Mesothelial cell of epicardium (in vitro differentiated cells): ENCODE results near the gene ELMOD3. TPM values are rescaled to one million over a fixed set of nuclear protein-coding genes. Genes with fewer than 3 reads are reported as not detected.
"Not testable (repeated sequence)": the region's sequence is repeated elsewhere in the genome, so short reads cannot be mapped to it uniquely, and the experiment has no call there.

Source experiments
- DNase-seq, 2 experiments: peaks; one replicate each; pipeline ENCODE4 v3.0.0; 2021; ENCODE audit warnings: low spot score in 2 of 2; ENCODE audit not compliant: unreplicated experiment in 2 of 2
- H3K27ac Mint-ChIP-seq: 2 replicates; pipeline ENCODE4 v1.8.0; 2021; ENCODE audit warnings: mixed read lengths
- H3K27me3 Mint-ChIP-seq: 2 replicates; pipeline ENCODE4 v1.8.0; 2021; ENCODE audit warnings: low read depth, mixed read lengths
- H3K36me3 Mint-ChIP-seq: 2 replicates; pipeline ENCODE4 v1.8.0; 2021; ENCODE audit warnings: mixed read lengths
- H3K4me1 Mint-ChIP-seq: 2 replicates; pipeline ENCODE4 v1.8.0; 2021; ENCODE audit warnings: mixed read lengths
- H3K4me3 Mint-ChIP-seq: 2 replicates; pipeline ENCODE4 v1.8.0; 2021; ENCODE audit warnings: mild to moderate bottlenecking, moderate library complexity, mixed read lengths
- H3K9me3 Mint-ChIP-seq: 2 replicates; pipeline ENCODE4 v1.8.0; 2021; ENCODE audit warnings: mixed read lengths
- CTCF ChIP-seq: fragments of 200-600 bp; sonication (generic); IDR thresholded peaks from one replicate; pipeline ENCODE4 v1.5.0; 2021; ENCODE audit warnings: antibody characterized with exemption; ENCODE audit not compliant: unreplicated experiment
- total RNA-seq: library from RNA; stranded (reverse); gene quantifications from 3 replicates; pipeline ENCODE4 v1.2.1, GENCODE V29; 2021

Gene ELMOD3
- total RNA-seq, 1 donor from 2014 or later, result 24.5 TPM

DNA sequence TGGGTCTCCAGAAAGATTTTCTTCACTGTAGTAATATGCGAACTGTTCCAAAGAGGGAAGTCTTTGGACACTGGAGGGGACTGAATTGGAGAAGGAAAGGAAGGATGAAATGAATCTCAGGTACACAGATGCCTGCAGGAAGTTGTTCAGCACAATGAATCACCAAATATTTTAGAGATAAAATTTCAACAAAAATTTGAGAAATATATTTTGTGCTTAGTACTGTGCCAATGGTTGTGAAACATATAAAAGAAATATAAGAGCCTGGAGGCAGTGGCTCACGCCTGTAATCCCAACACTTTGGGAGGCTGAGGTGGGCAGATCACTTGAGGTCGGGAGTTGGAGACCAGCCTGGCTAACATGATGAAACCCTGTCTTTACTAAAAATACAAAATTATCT, 3.2 kb downstream of the ELMOD3 start:
- peaks cover 15% of the 10 kb centered on the region for H3K36me3 Mint-ChIP-seq
- peaks cover 22% of the 10 kb centered on the region for H3K4me1 Mint-ChIP-seq
- H3K27ac Mint-ChIP-seq, result no peak overlapping the region
- no peaks in the 10 kb centered on the region for H3K27me3 Mint-ChIP-seq
- no peak for TF ChIP-seq CTCF
- H3K4me3 Mint-ChIP-seq, result no peak overlapping the region
- no peaks in the 10 kb centered on the region for H3K9me3 Mint-ChIP-seq
- DNase-seq, result no peak

- DNase-seq, H3K4me1 Mint-ChIP-seq, H3K9me3 Mint-ChIP-seq, H3K4me3 Mint-ChIP-seq, H3K27me3 Mint-ChIP-seq, H3K27ac Mint-ChIP-seq: not testable (repeated sequence)
- H3K36me3 Mint-ChIP-seq, result peaks cover 21% of the 10 kb centered on the region
Observed at GRCh38 chr2:85362653-85363387, 8.3 kb downstream of the ELMOD3 start.

GRCh38 chr2:85367180-85367579, 12.6 kb downstream of the ELMOD3 start:
- no peak for DNase-seq
- Mint-ChIP-seq H3K9me3 (peaks cover 5% of the 10 kb centered on the region), H3K4me3 (no peak overlapping the region), H3K27ac (no peak overlapping the region), H3K36me3 (peaks cover 18% of the 10 kb centered on the region), H3K27me3 (no peaks in the 10 kb centered on the region), H3K4me1 (no peaks in the 10 kb centered on the region)
- TF ChIP-seq CTCF, result no peak

GRCh38 chr2:85368921-85369320, 14.4 kb downstream of the ELMOD3 start:
- no peak overlapping the region for H3K4me3 Mint-ChIP-seq
- H3K4me1 Mint-ChIP-seq, result no peaks in the 10 kb centered on the region
- H3K9me3 Mint-ChIP-seq, result peaks cover 6% of the 10 kb centered on the region
- H3K27ac Mint-ChIP-seq, result no peak overlapping the region
- DNase-seq, result no peak
- H3K27me3 Mint-ChIP-seq, result no peaks in the 10 kb centered on the region
- no peak for TF ChIP-seq CTCF
- H3K36me3 Mint-ChIP-seq, result peaks cover 13% of the 10 kb centered on the region

DNA sequence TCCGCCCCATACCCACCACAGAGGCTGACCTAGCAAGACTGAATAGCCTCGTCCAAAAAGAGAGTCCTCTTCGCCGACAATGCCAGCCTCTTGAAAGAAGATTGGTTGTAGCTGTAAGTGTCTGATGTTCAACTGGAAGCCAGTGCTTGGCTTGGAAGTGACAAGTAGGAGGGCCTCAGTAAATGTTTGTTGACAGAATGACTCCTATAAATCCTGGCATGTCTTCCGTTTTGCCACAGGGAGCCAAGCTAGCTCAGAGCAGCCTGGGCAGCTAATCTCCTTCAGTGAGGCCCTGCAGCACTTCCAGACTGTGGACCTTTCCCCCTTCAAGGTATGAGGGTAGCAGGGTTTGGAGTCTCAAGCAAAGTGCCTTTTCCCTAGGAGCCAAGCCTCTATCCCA, 14.9 kb downstream of the ELMOD3 start:
- Mint-ChIP-seq H3K27ac (no peak overlapping the region), H3K36me3 (peaks cover 15% of the 10 kb centered on the region), H3K9me3 (peaks cover 8% of the 10 kb centered on the region), H3K27me3 (no peaks in the 10 kb centered on the region), H3K4me3 (no peak overlapping the region), H3K4me1 (no peaks in the 10 kb centered on the region)
- DNase-seq, result no peak
- no peak for TF ChIP-seq CTCF

DNA sequence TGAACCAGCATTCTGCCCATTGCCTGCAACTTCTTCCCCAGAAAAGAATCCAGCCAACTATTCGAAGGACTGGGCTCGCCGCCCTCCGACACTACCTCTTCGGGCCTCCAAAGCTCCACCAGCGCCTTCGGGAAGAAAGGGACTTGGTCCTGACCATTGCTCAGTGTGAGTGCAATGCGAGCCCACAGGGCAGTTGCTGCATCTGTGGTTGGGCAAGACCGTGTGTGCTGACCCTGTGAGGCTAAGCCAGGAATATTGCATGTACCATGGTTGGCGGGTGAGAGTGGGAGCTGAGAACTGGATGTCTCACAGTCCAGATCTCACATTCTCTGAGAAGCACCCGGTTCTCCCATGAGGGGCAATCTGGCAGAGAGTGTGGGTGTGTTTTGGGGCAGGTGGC, 16.5 kb downstream of the ELMOD3 start:
- TF ChIP-seq CTCF, result no peak
- no peak for DNase-seq
- H3K36me3 Mint-ChIP-seq, result peaks cover 24% of the 10 kb centered on the region
- no peak overlapping the region for H3K27ac Mint-ChIP-seq
- no peaks in the 10 kb centered on the region for H3K27me3 Mint-ChIP-seq
- no peaks in the 10 kb centered on the region for H3K4me1 Mint-ChIP-seq
- peaks cover 8% of the 10 kb centered on the region for H3K9me3 Mint-ChIP-seq
- H3K4me3 Mint-ChIP-seq, result no peak overlapping the region
